ENCODE data around the gene S100A8. TPM values are rescaled to one million over a fixed set of nuclear protein-coding genes. Genes with fewer than 3 reads are reported as not detected.
A peak's percentile ranks its signal among the peaks of the same experiment; 100 is the strongest.

The S100A8 gene
- polyA plus RNA-seq, 1 donor (not counting 4 experiments of a cell fraction or from before 2014, with no cell fraction given): 403 TPM

DNA sequence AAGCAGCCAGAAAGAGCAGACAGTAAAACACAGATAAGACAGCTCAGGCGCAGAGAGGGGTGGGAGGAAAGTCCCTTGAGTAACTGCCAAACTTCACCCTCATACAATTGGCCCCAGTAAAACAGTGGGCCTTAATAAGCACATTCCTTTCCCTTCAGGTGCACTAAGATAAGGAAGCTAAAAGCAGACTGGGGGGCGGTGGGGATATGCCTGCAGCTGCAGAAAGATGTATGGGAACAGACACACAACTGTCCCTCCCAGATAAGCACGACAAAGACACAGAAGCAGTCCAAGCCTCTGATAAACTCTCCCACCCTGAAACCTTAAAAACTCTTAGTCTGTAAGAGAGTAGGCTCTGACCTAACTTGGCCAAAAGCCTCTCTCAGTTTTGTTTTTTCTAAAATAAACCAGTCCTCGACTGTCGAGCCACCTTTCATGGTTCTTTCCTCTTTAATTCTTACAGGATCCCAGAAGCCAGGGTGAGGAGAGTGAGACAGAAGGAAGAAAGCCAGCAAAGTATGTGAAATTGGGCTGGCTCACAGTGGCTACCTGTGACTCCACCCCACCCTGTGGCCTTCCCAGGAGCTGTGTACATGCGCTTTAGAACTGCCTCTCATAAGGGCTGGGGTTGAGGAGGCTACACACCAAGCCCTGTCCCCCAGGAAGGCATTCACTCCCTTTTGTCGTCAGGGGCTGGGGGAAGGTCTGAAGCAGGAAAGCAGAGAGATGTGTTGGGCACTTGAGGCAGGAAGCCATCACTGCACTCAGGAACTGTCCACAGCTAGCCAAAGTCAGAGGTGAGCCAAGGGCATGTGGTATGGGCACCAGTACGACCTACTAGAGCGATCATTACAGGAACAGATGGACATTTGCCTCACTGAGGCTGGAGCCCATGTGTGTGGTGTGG is 46.8 kb downstream of the S100A8 start:
- Histone ChIP-seq H3K9me3 (ENCODE audit: control insufficient read depth, low read depth, low read length) (no peaks in the 10 kb centered on the region), H4K20me1 (ENCODE audit: control insufficient read depth, extremely low read depth, insufficient read depth, low read length) (no peaks in the 10 kb centered on the region), H2AFZ (ENCODE audit: control insufficient read depth, low read length) (no peak overlapping the region), H3K36me3 (ENCODE audit: control insufficient read depth in 2 of 2, extremely low read depth in 1 of 2, insufficient read depth in 2 of 2, low read length in 2 of 2) (no peaks in the 10 kb centered on the region), H3K27ac (ENCODE audit: control insufficient read depth, insufficient read depth, low read length) (no peak overlapping the region), H3K4me1 (ENCODE audit: control insufficient read depth, extremely low read depth, insufficient read depth, low read length) (peaks cover 29% of the 10 kb centered on the region), H3K27me3 (ENCODE audit: control insufficient read depth, extremely low read depth, insufficient read depth, low read length) (no peaks in the 10 kb centered on the region), H3K4me3 (ENCODE audit: control insufficient read depth in 2 of 3, extremely low read depth in 1 of 3, insufficient read depth in 2 of 3, low read depth in 1 of 3, low read length in 3 of 3) (no peak overlapping the region), H3K9ac (ENCODE audit: control insufficient read depth, extremely low read depth, insufficient read depth, low read length) (no peak overlapping the region), H3K4me2 (ENCODE audit: control insufficient read depth, extremely low read depth, insufficient read depth, low read depth, low read length) (no peak overlapping the region), H3K9me1 (ENCODE audit: control insufficient read depth, extremely low read depth, insufficient read depth, low read length) (no peaks in the 10 kb centered on the region), H3K79me2 (ENCODE audit: control insufficient read depth, insufficient read depth, low read length) (no peaks in the 10 kb centered on the region)
- no peak for FAIRE-seq
- dilution Hi-C loops (cut with MboI; ENCODE audit: extremely low pct_ligation_motif_present, low sequenced_read_pairs): no loop called here
- no peak for TF ChIP-seq EZH2 (IDR thresholded peaks at IDR 0.05; ENCODE audit: low read length)
- TF ChIP-seq, protein P1, sequence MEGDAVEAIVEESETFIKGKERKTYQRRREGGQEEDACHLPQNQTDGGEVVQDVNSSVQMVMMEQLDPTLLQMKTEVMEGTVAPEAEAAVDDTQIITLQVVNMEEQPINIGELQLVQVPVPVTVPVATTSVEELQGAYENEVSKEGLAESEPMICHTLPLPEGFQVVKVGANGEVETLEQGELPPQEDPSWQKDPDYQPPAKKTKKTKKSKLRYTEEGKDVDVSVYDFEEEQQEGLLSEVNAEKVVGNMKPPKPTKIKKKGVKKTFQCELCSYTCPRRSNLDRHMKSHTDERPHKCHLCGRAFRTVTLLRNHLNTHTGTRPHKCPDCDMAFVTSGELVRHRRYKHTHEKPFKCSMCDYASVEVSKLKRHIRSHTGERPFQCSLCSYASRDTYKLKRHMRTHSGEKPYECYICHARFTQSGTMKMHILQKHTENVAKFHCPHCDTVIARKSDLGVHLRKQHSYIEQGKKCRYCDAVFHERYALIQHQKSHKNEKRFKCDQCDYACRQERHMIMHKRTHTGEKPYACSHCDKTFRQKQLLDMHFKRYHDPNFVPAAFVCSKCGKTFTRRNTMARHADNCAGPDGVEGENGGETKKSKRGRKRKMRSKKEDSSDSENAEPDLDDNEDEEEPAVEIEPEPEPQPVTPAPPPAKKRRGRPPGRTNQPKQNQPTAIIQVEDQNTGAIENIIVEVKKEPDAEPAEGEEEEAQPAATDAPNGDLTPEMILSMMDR (optimal IDR thresholded peaks at IDR 0.05 in 1 of 3, IDR thresholded peaks at IDR 0.05 in 1 of 3, conservative IDR thresholded peaks at IDR 0.05 in 1 of 3; ENCODE audit: extremely low read depth in 1 of 3, insufficient read depth in 2 of 3, low read length in 3 of 3): no peak
- DNase-seq (ENCODE audit: low read depth, low spot score): no peak

GRCh38 chr1:153343040-153343681 is 47.7 kb downstream of the S100A8 start:
- FAIRE-seq: peak; percentile 72
- Histone ChIP-seq H3K4me1 (ENCODE audit: control insufficient read depth, extremely low read depth, insufficient read depth, low read length) (peaks cover 20% of the 10 kb centered on the region), H2AFZ (ENCODE audit: control insufficient read depth, low read length) (peak overlapping the region; percentile 79), H3K4me2 (ENCODE audit: control insufficient read depth, extremely low read depth, insufficient read depth, low read depth, low read length) (peak overlapping the region; percentile 58), H3K36me3 (ENCODE audit: control insufficient read depth in 2 of 2, extremely low read depth in 1 of 2, insufficient read depth in 2 of 2, low read length in 2 of 2) (no peaks in the 10 kb centered on the region), H3K79me2 (ENCODE audit: control insufficient read depth, insufficient read depth, low read length) (no peaks in the 10 kb centered on the region), H3K27ac (ENCODE audit: control insufficient read depth, insufficient read depth, low read length) (no peak overlapping the region), H3K27me3 (ENCODE audit: control insufficient read depth, extremely low read depth, insufficient read depth, low read length) (no peaks in the 10 kb centered on the region), H3K9ac (ENCODE audit: control insufficient read depth, extremely low read depth, insufficient read depth, low read length) (no peak overlapping the region), H3K9me1 (ENCODE audit: control insufficient read depth, extremely low read depth, insufficient read depth, low read length) (no peaks in the 10 kb centered on the region), H3K4me3 (ENCODE audit: control insufficient read depth in 2 of 3, extremely low read depth in 1 of 3, insufficient read depth in 2 of 3, low read depth in 1 of 3, low read length in 3 of 3) (no peak overlapping the region), H4K20me1 (ENCODE audit: control insufficient read depth, extremely low read depth, insufficient read depth, low read length) (no peaks in the 10 kb centered on the region), H3K9me3 (ENCODE audit: control insufficient read depth, low read depth, low read length) (no peaks in the 10 kb centered on the region)
- DNase-seq (ENCODE audit: low read depth, low spot score): no peak
- TF ChIP-seq, protein P1 (optimal IDR thresholded peaks at IDR 0.05 in 1 of 3, IDR thresholded peaks at IDR 0.05 in 1 of 3, conservative IDR thresholded peaks at IDR 0.05 in 1 of 3; ENCODE audit: extremely low read depth in 1 of 3, insufficient read depth in 2 of 3, low read length in 3 of 3): no peak
- no peak for TF ChIP-seq EZH2 (IDR thresholded peaks at IDR 0.05; ENCODE audit: low read length)
- dilution Hi-C loops (cut with MboI; ENCODE audit: extremely low pct_ligation_motif_present, low sequenced_read_pairs): no loop called here

Data from keratinocyte (primary cell).